Measurements from ENCODE around the gene ABCD1. TPM values are rescaled to one million over a fixed set of nuclear protein-coding genes. Genes with fewer than 3 reads are reported as not detected.

Gene ABCD1
- polyA plus RNA-seq, 3 donors: 5.6 to 22.5 (median 5.8) TPM

GRCh38 chrX:153786669-153787068 lies 62.0 kb downstream of the ABCD1 start:
- H4K20me1 ChIP-seq (ENCODE audit: insufficient read depth, low read length): peaks cover 41% of the 10 kb centered on the region
- TF ChIP-seq CTCF (IDR thresholded peaks at IDR 0.05): no peak
- H3K79me2 ChIP-seq (ENCODE audit: insufficient read depth, low read length): peaks cover 14% of the 10 kb centered on the region
- Mint-ChIP-seq H3K27ac (no peak overlapping the region), H3K4me3 (no peak overlapping the region), H3K4me1 (no peaks in the 10 kb centered on the region), H3K27me3 (ENCODE audit: low read depth in 3 of 3) (peaks cover 0 to 13% (median 3%) of the 10 kb centered on the region in 3 donors), H3K36me3 (peaks cover 42 to 63% of the 10 kb centered on the region in 2 donors), H3K9me3 (peaks cover 0 to 2% (median 0%) of the 10 kb centered on the region in 7 donors)
- no peaks in the 10 kb centered on the region for H3K9me3 ChIP-seq (replicated peaks in 1 of 2; ENCODE audit: control insufficient read depth in 1 of 2, insufficient read depth in 1 of 2, low read length in 2 of 2)
- peaks cover 0 to 6% of the 10 kb centered on the region in 2 donors for H3K27me3 ChIP-seq (ENCODE audit: control insufficient read depth in 2 of 2, insufficient read depth in 2 of 2, low read length in 2 of 2)
- H3K36me3 ChIP-seq (replicated peaks in 1 of 2; ENCODE audit: control insufficient read depth in 1 of 2, insufficient read depth in 2 of 2, low read length in 2 of 2): peaks cover 54 to 62% of the 10 kb centered on the region in 2 donors
- no peak overlapping the region for H3K4me2 ChIP-seq (replicated peaks; ENCODE audit: extremely low read depth, low read length, poor library complexity, severe bottlenecking)
- H3K27ac ChIP-seq (ENCODE audit: low read depth in 1 of 2, low read length in 2 of 2): no peak overlapping the region
- H3K9ac ChIP-seq (ENCODE audit: insufficient read depth, low read length, poor library complexity, severe bottlenecking): no peak overlapping the region
- 95% methylated on average over 12 of the region's 15 CpGs for WGBS (ENCODE audit: insufficient coverage)
- H2AFZ ChIP-seq (ENCODE audit: insufficient read depth, low read depth, low read length, poor library complexity, severe bottlenecking): no peak overlapping the region
- H3K4me3 ChIP-seq (replicated peaks in 1 of 3; ENCODE audit: low read depth in 2 of 3, low read length in 3 of 3): no peak overlapping the region
- intact Hi-C loops (cut with micrococcal nuclease): no loop called here
- DNase-seq: no peak
- H3K4me1 ChIP-seq (ENCODE audit: control insufficient read depth in 1 of 2, insufficient read depth in 2 of 2, low read length in 2 of 2): no peaks in the 10 kb centered on the region

GRCh38 chrX:153789654-153790053 lies 65.0 kb downstream of the ABCD1 start:
- no peaks in the 10 kb centered on the region for H3K27me3 ChIP-seq (ENCODE audit: control insufficient read depth in 2 of 2, insufficient read depth in 2 of 2, low read length in 2 of 2)
- Mint-ChIP-seq H3K4me1 (peaks cover 12% of the 10 kb centered on the region), H3K27me3 (ENCODE audit: low read depth in 3 of 3) (peaks cover 0 to 8% (median 2%) of the 10 kb centered on the region in 3 donors), H3K4me3 (no peak overlapping the region), H3K36me3 (peaks cover 41 to 68% of the 10 kb centered on the region in 2 donors), H3K9me3 (peaks cover 0 to 18% (median 0%) of the 10 kb centered on the region in 7 donors), H3K27ac (peak overlapping the region in 1 of 7 donors; percentile 54)
- no peak for TF ChIP-seq CTCF (IDR thresholded peaks at IDR 0.05)
- H2AFZ ChIP-seq (ENCODE audit: insufficient read depth, low read depth, low read length, poor library complexity, severe bottlenecking): no peak overlapping the region
- H3K4me3 ChIP-seq (replicated peaks in 1 of 3; ENCODE audit: low read depth in 2 of 3, low read length in 3 of 3): no peak overlapping the region
- 96% methylated on average over 7 of the region's 12 CpGs for WGBS (ENCODE audit: insufficient coverage)
- H3K4me2 ChIP-seq (replicated peaks; ENCODE audit: extremely low read depth, low read length, poor library complexity, severe bottlenecking): no peak overlapping the region
- no peak overlapping the region for H3K27ac ChIP-seq (ENCODE audit: low read depth in 1 of 2, low read length in 2 of 2)
- no peak overlapping the region for H3K9ac ChIP-seq (ENCODE audit: insufficient read depth, low read length, poor library complexity, severe bottlenecking)
- peaks cover 12 to 19% of the 10 kb centered on the region in 2 donors for H3K4me1 ChIP-seq (ENCODE audit: control insufficient read depth in 1 of 2, insufficient read depth in 2 of 2, low read length in 2 of 2)
- H3K9me3 ChIP-seq (replicated peaks in 1 of 2; ENCODE audit: control insufficient read depth in 1 of 2, insufficient read depth in 1 of 2, low read length in 2 of 2): peaks cover 0 to 15% of the 10 kb centered on the region in 2 donors
- H3K36me3 ChIP-seq (replicated peaks in 1 of 2; ENCODE audit: control insufficient read depth in 1 of 2, insufficient read depth in 2 of 2, low read length in 2 of 2): peaks cover 58 to 69% of the 10 kb centered on the region in 2 donors
- peaks cover 57% of the 10 kb centered on the region for H4K20me1 ChIP-seq (ENCODE audit: insufficient read depth, low read length)
- H3K79me2 ChIP-seq (ENCODE audit: insufficient read depth, low read length): peaks cover 36% of the 10 kb centered on the region
- no peak for DNase-seq
- intact Hi-C loops (cut with micrococcal nuclease): loop anchor here (5.0 to 10.0 kb wide), 4 partner anchors 135 to 835 kb away; partner anchors contain the start of gene ARHGAP4 (in 2 of the 2)

Measured in CD14-positive monocyte (primary cell).